GM21528 (cell line): ENCODE measurements around the gene CMYA5.
"Not testable (repeated sequence)": the region's sequence is repeated elsewhere in the genome, so short reads cannot be mapped to it uniquely, and the experiment has no call there.

Source experiments
- ATAC-seq: cut with Tn5 transposase; IDR thresholded peaks from one replicate; pipeline ENCODE4 v1.9.1; 2021; ENCODE audit warnings: mild to moderate bottlenecking, moderate library complexity; ENCODE audit not compliant: unreplicated experiment, low FRiP score

Gene CMYA5

DNA sequence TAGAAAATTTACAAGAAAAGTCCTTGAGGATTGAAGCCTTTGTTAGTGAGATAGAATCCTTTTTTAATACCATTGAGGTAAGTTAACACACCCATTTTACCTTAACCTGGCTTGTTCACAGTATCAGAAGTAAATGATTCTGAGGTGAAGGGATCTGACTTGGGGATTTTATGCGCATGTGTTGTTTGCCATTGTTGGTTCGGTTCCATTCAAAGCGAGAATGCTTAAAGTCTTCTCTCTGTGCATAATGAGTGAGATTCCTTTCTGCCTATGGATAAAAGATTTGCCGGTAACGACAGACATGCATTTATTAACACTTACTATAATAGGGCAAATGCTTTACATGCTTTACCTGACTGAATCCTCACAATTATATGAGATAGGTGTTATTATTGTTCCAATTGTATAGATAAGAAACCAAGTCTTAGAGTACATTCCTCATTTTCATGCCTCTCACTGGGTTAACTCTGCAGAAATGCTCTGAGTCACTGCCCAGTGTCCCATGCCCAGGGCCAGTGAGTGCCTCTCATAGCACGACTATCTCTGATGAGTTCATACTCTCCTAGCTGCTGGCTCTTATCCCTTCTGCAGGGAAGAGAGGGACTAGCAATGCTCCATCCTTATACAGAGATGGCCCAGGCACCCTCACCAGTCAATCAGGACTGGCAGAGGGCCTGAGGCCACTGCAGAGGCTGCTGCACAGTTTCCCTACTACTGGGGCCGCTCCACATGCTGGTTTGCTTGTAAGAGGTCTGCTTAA, 54.4 kb downstream of the CMYA5 start:
- ATAC-seq, result no peak

DNA sequence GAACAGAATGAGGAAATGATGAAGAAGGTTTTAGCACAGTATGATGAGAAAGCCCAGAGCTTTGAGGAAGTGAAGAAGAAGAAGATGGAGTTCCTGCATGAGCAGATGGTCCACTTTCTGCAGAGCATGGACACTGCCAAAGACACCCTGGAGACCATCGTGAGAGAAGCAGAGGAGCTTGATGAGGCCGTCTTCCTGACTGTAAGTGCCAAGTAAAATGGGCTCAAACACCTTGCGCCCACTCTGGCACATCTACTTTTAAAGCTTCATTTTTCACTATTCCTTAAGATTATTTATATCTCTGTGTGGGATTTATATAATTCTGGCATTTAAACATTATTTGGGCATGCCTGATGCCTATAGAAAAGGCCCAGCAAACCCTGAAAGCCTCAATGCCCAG, 55.6 kb downstream of the CMYA5 start:
- ATAC-seq, result no peak

DNA sequence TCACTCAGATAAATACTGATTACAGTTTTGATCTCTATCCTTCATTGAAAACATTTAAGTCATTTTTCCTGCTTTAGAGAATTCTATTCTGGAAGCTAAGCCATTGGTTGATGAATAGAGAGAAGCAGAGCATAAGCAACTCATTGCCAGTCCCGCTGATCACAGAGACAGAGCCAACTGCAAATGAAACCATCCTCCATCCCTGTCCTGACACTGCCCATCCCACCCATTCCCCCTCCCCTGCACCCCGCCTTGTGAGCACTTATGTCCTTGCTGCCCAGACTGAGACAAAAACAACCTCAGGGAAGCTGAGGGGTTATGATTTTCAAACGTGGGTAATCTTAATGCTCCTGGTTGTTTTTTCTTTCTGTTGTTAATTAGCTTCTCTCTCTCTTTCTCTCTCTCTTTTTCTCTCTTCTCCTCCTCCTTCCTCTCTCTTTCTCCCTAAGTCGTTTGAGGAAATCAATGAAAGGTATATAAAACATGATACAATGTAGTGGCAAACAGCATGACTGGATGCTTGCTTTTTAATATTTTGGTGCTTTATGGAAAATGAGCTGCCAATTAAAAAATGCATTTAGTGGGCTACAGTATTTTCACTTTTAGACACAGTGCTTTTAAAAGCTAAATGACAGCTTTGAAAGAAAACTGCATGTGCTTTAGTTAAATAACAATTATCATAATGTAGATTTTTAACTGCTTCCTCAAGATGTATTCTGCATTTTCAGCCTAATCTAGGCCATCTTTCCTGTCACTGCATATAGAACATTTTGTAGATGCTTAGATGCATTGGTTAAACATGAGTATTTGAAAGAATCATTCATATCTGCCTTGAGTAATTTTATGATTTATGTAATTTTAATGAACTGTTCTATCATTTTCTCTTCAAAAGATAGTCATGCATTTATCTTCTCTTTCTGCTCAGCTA, 57.3 kb downstream of the CMYA5 start:
- ATAC-seq, result no peak

DNA sequence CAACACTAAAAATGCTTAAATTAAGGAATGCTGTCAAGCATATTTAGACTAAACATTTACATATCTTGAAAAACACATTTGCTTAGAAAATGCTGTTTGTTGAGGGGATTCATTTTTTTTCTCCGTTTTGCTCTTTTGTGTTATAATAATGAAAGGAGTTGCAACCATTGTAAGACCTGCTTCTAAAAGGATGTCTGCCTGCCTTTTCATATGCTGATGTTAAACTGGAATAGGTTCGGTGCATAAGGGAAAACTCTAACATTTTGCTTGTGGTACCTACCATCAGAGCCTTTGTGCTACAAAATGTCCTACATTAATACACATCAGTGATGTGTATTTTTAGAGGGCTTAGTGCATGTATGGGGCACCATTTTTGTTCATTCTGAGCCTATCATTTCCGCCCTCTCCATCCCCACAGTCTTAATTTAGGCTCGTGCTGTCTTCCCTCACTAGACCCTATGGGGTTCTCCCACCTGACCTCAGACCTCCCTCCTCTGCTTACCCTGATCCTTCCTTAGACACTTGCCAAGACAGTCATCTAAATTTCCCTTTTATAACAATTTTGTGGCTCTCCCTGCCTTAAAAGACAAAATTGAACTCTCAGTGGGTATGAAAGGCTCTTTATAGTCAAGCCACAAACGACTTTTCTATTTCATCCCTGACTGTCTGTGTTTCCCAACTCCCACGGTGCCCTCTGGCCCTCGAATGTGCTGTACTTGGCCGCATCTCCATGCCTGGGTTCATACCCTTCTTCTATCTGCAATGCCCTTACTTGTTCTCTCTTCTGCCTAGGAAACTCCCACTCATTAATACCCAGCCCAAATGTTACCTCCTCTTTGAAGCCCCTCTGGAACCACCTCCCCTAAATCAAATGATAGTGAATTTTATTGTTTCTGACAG, 61.2 kb downstream of the CMYA5 start:
- ATAC-seq, result no peak

DNA sequence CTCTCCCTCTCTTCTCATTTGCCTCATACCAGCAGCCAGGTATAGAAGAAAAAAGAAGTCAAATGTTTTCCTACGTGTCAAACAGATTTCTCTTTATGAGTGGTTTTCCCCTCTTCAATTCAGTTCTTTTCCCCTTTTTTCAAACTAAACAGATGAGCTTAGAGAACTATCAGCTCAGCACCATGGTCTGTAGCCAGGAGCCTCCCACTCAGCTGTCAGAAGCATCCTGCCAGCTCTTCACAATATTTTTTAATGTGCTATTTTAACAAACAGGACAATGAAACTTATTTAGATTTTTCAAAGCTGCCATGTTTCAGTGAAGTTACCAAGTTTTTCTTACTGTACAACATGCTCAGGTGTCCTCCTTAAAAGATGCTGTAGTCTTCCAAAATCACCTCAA, 63.5 kb downstream of the CMYA5 start:
- no peak for ATAC-seq

DNA sequence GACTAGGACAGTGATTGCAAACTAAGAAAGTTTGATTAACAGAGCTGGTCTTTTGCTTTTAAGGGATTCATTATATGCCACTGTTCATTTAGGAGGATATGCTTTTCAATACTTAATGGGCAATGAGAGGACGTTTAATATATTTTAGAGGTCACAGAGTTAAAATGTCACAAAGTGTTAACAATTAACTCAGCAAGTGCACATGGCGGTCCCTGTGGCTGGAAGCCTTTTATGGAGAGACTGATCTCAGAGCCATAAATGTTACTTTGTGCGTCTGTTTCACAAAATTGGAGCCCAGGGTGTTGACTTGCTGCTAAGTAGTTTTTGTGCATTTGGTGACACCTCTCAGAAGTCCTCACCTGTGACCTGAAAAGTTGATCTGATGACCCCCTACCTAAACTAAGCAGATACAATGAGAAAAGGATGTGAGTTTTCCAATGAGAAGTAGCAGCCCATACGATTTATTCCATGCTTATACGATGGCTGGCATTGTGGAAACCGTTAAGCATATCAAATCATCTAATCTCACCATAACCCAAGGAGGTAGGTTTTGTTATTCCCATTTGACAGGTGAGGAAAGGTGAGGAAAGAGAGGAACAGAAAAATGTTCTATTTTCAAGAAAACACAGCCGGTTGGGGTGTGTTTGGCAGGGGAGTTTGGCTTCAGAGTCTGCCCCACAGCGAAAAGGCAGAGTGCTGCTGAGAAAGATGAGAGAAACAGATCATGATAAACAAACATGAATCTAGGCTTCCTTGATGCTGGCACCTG, 64.4 kb downstream of the CMYA5 start:
- no peak for ATAC-seq

DNA sequence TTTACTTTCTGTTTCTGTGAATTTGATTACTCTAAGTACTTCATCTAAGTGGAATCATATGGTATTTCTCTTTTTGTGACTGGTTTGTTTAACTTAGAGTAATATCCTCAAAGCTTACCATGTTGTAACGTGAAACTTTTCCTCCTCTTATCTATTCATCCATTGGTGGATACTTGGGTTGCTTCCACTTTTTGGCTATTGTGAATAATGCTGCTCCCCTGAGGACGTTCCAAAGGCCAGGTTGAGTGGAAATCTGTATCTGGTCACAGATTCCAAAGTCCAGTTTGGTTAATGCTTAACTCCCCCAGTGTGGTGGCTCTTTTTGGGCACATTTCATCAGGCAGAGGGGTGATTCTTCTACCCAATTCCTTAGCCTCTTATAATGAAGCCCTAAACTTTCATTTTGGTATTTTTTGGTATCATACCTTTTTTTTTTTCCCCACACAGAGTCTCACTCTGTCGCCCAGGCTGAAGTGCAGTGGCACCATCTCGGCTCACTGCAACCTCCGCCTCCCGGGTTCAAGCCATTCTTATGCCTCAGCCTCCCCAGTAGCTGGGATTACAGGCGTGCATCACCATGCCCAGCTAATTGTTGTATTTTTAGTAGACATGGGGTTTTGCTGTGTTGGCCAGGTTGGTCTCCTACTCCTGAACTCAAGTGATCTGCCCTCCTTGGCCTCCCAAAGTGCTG, 65.4 kb downstream of the CMYA5 start:
- no peak for ATAC-seq

DNA sequence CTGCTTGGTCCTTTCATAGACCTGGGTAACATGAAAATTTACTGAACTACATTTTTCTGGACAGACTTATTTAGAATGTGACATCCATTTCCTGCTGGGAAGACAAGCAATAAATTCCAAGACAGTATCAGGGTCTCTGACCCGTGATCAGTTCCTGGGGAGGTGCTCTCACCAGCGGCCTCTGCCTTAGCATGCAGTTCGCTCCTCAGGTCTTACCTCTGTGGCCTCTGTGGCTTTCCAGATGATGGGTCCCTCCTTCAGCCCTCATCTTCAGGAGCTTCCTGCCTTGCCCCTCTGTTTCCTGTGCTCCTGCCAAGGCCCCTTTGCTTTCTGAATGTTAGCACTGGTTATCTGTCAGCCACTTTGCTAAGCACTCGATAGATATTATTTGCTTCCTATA, 66.4 kb downstream of the CMYA5 start:
- ATAC-seq, result no peak

DNA sequence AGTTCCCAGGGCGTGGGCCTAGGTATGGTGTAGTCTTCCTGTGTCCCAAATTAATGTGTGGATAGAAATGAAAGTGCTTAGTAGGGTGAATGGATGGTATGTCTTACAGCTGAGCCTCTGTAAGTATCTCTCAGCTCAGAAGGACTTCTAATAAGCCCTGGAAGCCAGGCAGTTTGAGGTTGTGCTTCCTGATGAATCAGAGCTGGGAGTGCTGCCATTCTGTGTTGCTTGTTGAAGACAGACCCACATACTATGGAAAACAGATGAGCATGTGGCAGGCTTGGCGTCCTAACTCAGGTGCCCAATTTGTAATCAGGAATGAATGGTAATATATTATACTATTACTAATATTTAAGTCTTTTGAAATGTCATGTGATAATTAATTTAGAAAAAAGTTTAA, 69.8 kb downstream of the CMYA5 start:
- ATAC-seq, result no peak

DNA sequence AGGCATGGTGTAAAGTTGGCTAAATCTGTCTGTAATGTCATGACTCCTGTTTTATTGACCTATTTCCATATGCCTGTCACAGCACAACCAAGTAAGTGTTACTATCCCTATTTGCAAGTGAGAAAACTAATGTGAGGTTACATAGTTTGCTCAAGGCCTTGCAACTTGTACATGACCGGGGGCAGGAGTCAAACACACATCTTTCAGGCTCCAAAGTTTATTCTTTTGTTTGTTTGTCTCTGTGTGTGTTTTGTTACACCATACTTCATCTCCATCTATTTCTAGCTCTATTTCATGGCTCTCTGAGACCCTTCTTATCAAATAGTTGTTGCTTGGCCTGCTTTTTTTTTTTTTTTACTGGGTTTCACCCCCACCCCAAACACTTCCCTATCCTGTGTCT, 70.2 kb downstream of the CMYA5 start:
- ATAC-seq, result no peak

DNA sequence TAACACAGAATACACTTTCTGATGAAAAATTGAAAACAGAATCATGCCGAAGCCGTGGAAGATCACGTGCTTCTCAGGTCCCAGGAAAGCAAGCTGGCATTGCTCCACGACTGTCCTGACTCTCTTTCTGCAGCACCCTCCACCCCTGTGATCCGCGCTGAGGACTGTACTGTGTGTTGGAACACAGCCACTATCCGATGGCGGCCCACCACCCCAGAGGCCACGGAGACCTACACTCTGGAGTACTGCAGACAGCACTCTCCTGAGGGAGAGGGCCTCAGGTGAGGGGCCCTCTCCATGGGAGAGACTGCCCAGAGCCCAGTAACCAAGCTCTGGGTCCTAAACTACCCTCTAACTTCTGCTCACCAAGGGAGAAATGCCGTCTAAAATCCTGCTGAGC, 73.3 kb downstream of the CMYA5 start:
- ATAC-seq, result no peak

DNA sequence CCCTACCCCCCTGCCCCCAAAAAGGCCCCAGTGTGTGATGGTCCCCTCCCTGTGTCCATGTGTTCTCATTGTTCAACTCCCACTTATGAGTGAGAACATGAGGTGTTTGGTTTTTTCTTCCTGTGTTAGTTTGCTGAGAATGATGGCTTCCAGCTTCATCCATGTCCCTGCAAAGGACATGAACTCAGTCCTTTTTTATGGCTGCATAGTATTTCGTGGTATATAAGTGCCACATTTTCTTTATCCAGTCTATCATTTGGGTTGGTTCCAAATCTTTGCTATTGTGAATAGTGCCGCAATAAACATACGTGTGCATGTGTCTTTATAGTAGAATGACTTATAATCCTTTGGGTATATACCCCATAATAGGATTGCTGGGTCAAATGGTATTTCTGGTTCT, 74.5 kb downstream of the CMYA5 start:
- not testable (repeated sequence) for ATAC-seq

DNA sequence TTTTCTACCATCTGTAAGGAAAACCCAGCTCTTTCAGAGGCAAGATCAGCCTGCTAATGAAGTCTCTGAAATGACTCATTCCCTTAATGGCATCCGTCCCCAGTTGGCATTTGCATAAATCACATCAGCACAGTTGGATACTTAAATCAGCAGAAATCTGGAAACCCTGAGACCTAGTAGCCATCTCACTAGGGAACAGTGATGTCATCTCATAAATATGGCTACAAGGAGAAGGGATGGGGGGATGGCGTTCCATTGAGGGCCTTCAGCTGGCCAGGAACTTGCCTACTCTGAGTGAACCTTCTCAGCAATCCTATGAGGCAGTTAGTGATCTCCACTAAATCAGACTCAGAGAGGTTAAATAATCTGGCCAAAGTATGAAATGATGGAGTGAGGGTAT, 81.8 kb downstream of the CMYA5 start:
- no peak for ATAC-seq

DNA sequence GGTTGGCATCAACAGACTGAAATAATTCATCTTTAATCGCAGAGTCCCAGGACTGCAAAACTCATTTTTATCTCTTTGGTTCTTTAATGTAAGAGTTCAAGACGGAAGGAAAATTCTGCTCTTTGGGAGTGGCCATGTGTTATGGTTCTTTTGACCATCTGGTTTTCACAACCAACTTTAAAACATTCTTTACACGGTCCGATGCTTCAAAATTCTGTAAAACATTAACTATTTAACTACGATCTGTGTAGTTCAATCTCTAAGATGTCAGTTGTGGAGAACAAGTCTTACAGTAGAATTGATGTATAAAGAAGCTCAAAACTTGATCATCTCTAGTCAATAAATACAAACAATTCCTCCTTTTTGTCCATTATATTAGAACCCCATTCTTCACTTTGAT, 83.0 kb downstream of the CMYA5 start:
- ATAC-seq, result no peak

DNA sequence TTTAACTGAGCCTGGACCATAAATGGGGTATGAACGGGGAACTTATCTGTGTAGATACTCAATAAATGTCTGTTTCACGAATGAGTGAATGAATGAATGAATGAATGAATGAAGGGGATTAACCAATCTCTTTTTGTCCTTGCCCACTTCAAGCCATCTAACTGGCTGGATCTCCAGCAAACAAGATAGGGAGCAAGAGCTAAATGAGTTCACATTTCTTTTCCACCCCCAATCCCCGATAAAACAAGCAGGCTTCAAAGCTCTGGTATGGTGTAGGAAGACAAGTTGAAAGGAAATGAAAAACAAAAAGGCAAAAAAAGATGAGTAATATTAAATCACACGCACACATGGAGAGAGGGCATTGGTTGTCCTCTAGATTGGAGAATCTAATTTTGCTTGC, 84.0 kb downstream of the CMYA5 start:
- no peak for ATAC-seq

DNA sequence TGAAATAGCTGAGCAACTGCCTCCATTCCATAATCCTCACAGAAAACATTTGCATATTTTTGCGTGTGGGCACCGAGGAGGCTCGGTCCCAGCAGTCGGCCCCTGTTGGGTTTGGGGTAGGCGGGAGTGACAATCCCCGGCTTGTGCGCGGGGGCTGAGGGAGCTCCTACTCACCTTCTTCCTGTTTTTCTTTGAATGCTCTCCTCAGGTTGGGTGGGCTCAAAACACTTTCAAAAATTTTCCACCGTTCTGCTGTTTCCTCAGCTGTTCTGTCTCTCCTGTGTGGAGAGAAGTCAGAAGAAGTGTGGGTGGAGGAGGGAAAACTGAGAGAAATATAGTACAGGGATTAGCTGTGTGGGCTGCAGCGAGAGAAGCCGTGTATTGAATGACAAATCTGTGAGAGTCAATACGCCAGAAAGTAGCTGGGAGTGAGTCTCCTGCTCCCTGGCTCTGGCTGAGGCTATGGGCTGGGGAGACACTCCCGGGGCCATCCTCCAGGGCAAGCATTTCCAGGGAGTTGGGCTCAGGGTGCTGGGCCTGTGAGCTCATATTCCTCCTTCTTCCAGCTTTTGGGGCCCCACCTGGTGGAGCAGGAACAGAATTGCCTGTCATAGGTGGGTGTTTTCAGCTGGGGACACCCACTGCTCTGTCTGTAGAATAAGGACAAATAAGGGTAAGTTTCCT, 84.7 kb downstream of the CMYA5 start:
- ATAC-seq, result no peak

DNA sequence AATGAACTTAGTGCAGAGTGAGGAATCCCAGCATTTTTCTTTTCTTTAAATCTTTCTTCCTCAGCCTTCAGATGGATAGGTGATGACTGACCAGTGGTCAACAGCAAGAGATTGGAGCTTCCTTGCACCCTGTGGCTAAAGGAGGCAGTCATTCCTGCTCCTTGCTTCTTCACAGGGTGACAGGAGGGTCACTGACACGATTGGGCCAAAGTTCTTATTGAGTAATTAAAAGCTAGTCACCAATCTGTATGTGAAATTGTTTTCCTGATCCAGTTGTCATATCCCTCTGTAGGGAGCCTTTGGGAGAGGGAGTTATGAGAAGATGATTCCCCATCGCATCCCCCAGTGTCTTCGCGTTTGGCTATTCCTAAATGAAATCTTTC, 85.2 kb downstream of the CMYA5 start:
- ATAC-seq, result no peak

DNA sequence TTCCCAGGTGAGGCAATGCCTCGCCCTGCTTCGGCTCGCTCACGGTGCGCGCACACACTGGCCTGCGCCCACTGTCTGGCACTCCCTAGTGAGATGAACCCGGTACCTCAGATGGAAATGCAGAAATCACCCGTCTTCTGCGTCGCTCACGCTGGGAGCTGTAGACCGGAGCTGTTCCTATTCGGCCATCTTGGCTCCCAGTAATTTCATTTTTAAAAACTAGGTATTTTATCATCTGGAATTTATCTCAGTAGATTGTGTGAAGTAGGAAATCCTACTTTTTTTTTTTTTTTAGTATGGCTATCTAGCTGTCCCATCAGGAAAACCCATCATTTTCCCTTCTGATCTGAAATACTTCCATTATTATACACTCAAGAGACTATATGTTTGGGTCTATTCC, 95.1 kb downstream of the CMYA5 start:
- not testable (repeated sequence) for ATAC-seq

DNA sequence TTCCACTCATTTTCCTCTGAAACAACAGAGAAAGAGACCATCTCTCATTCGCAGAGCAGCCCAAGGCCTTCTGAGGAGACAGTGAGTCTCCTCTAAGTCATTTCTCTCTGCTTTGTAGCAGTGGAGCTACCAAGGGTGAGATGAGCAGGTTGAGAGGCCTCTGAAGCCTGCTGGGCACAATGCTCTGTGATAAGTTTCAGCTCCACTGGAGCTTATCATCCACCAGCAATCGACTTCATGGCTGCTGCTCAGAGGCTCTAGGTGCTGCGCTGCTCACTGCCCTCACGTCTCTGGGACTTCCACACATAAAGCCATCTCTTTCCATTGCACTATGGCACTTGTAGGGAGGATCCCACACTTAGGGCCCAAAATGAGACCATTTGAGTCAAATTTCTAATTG, 96.3 kb downstream of the CMYA5 start:
- ATAC-seq, result no peak
